WTC11 (cell line): ENCODE data around the gene GJA3. TPM values are rescaled to one million over a fixed set of nuclear protein-coding genes. Genes with fewer than 3 reads are reported as not detected.

Experiments used
- ATAC-seq: fragments of 200-7000 bp; cut with Tn5 transposase; 2 replicates; pipeline ENCODE4 v1.10.0; 2021; ENCODE audit warnings: mild to moderate bottlenecking, moderate library complexity
- CTCF ChIA-PET: fragments of 300-600 bp; sonication (Branson Sonifier 250); formaldehyde crosslinking; loops from one replicate; lab custom pipeline; 2021; ENCODE audit warnings: antibody characterized with exemption; lab: Charles Lee
- POLR2A ChIA-PET: fragments of 350-600 bp; sonication (Branson Sonifier 250); formaldehyde crosslinking; loops from one replicate; lab custom pipeline; 2021; ENCODE audit warnings: antibody characterized with exemption; lab: Charles Lee
- DNase-seq: peaks from one replicate; pipeline ENCODE4 v3.0.0; 2021; ENCODE audit warnings: low spot score
- H3K27ac Mint-ChIP-seq: 2 replicates; pipeline ENCODE4 v1.8.0; 2021; ENCODE audit warnings: mixed read lengths
- H3K27me3 Mint-ChIP-seq: 2 replicates; pipeline ENCODE4 v1.8.0; 2021; ENCODE audit warnings: low read depth, mild to moderate bottlenecking, moderate library complexity, mixed read lengths
- H3K36me3 Mint-ChIP-seq: 2 replicates; pipeline ENCODE4 v1.8.0; 2021; ENCODE audit warnings: mixed read lengths
- H3K4me1 Mint-ChIP-seq: 2 replicates; pipeline ENCODE4 v1.8.0; 2022; ENCODE audit warnings: mixed read lengths
- H3K4me3 Mint-ChIP-seq: 2 replicates; pipeline ENCODE4 v1.8.0; 2021; ENCODE audit warnings: mild to moderate bottlenecking, moderate library complexity, mixed read lengths
- H3K9me3 Mint-ChIP-seq: 2 replicates; pipeline ENCODE4 v1.8.0; 2021; ENCODE audit warnings: mixed read lengths
- AR ChIP-seq: fragments of 250-450 bp; sonication (Bioruptor Pico); IDR thresholded peaks from 2 replicates; pipeline ENCODE4 v1.9.0; 2021; ENCODE audit warnings: mild to moderate bottlenecking
- CREB1 ChIP-seq: sonication (generic); formaldehyde crosslinking; IDR thresholded peaks from 2 replicates; pipeline ENCODE4 v1.8.0; 2023; ENCODE audit warnings: mild to moderate bottlenecking, missing genetic modification reagents
- E2F1 ChIP-seq: sonication (generic); formaldehyde crosslinking; IDR thresholded peaks from 2 replicates; pipeline ENCODE4 v1.8.0; 2022; ENCODE audit warnings: mild to moderate bottlenecking, missing genetic modification reagents
- ESRRA ChIP-seq: sonication (generic); formaldehyde crosslinking; IDR thresholded peaks from 2 replicates; pipeline ENCODE4 v1.8.1; 2022; ENCODE audit warnings: mild to moderate bottlenecking, missing genetic modification reagents, borderline replicate concordance
- GABPB1 ChIP-seq: sonication (generic); formaldehyde crosslinking; IDR thresholded peaks from 2 replicates; pipeline ENCODE4 v1.8.1; 2023; ENCODE audit warnings: mild to moderate bottlenecking, missing genetic modification reagents
- HMGXB4 ChIP-seq: sonication (generic); formaldehyde crosslinking; IDR thresholded peaks from 2 replicates; pipeline ENCODE4 v1.8.1; 2023; ENCODE audit warnings: mild to moderate bottlenecking, moderate library complexity, missing genetic modification reagents
- IRF2 ChIP-seq: sonication (generic); formaldehyde crosslinking; IDR thresholded peaks from 2 replicates; pipeline ENCODE4 v1.8.0; 2022; ENCODE audit warnings: low read depth, missing genetic modification reagents, borderline replicate concordance
- JUN ChIP-seq: sonication (generic); formaldehyde crosslinking; IDR thresholded peaks from 2 replicates; pipeline ENCODE4 v1.8.0; 2023; ENCODE audit warnings: mild to moderate bottlenecking, missing genetic modification reagents
- MLX ChIP-seq: sonication (generic); formaldehyde crosslinking; IDR thresholded peaks from 2 replicates; pipeline ENCODE4 v1.8.1; 2023; ENCODE audit warnings: mild to moderate bottlenecking, missing genetic modification reagents, moderate library complexity
- NFYB ChIP-seq: sonication (generic); formaldehyde crosslinking; conservative IDR thresholded peaks from 2 replicates; pipeline ENCODE4 v1.8.0; 2022; ENCODE audit warnings: low read depth, missing genetic modification reagents
- RORB ChIP-seq: fragments of 250-450 bp; sonication (Bioruptor Pico); IDR thresholded peaks from 2 replicates; pipeline ENCODE4 v1.9.0; 2021; ENCODE audit warnings: mild to moderate bottlenecking
- STAT6 ChIP-seq: sonication (generic); formaldehyde crosslinking; conservative IDR thresholded peaks from 2 replicates; pipeline ENCODE4 v1.8.1; 2023; ENCODE audit warnings: mild to moderate bottlenecking, low read depth, missing genetic modification reagents, moderate library complexity
- TP53 ChIP-seq: sonication (generic); formaldehyde crosslinking; IDR thresholded peaks from 2 replicates; pipeline ENCODE4 v1.8.1; 2023; ENCODE audit warnings: mild to moderate bottlenecking, missing genetic modification reagents
- ZBTB21 ChIP-seq: sonication (generic); formaldehyde crosslinking; IDR thresholded peaks from 2 replicates; pipeline ENCODE4 v1.8.1; 2023; ENCODE audit warnings: mild to moderate bottlenecking, missing genetic modification reagents, borderline replicate concordance
- ZNF138 ChIP-seq: sonication (generic); formaldehyde crosslinking; conservative IDR thresholded peaks from 2 replicates; pipeline ENCODE4 v1.8.1; 2022; ENCODE audit warnings: mild to moderate bottlenecking, moderate library complexity, missing genetic modification reagents
- ZNF263 ChIP-seq: sonication (generic); formaldehyde crosslinking; IDR thresholded peaks from 2 replicates; pipeline ENCODE4 v1.8.1; 2022; ENCODE audit warnings: low read depth, mild to moderate bottlenecking, moderate library complexity, missing genetic modification reagents
- ZNF671 ChIP-seq: fragments of 250-450 bp; sonication (Bioruptor Pico); IDR thresholded peaks from 2 replicates; pipeline ENCODE4 v1.8.0; 2021; ENCODE audit warnings: mild to moderate bottlenecking
- total RNA-seq: library from RNA; stranded (reverse); gene quantifications from 3 replicates; pipeline ENCODE4 v1.2.3, GENCODE V29; 2021

The GJA3 gene
- total RNA-seq, 1 experiment from 2014 or later: 0.48 TPM

- Mint-ChIP-seq H3K27me3 (peaks cover 18% of the 10 kb centered on the region), H3K4me1 (peaks cover 17% of the 10 kb centered on the region), H3K9me3 (no peaks in the 10 kb centered on the region), H3K36me3 (no peaks in the 10 kb centered on the region), H3K4me3 (no peak overlapping the region), H3K27ac (no peak overlapping the region)
- DNase-seq: no peak
- POLR2A ChIA-PET: no interaction called here
- ATAC-seq: no peak
- TF ChIP-seq MLX (CRISPR knock-in tag): no peak
- no peak for TF ChIP-seq E2F1 (CRISPR knock-in tag)
- CTCF ChIA-PET: no interaction called here
These were observed 14.5 kb downstream of the GJA3 start for GRCh38 chr13:20146381-20146780.

- ATAC-seq: no peak
- CTCF ChIA-PET: no interaction called here
- Mint-ChIP-seq H3K36me3 (no peaks in the 10 kb centered on the region), H3K9me3 (no peaks in the 10 kb centered on the region), H3K4me1 (peaks cover 19% of the 10 kb centered on the region)
- TF ChIP-seq ZNF263: no peak
- no peak for TF ChIP-seq ZNF671 (CRISPR knock-in tag)
- no peak for TF ChIP-seq ESRRA (CRISPR knock-in tag)
- no peak for TF ChIP-seq HMGXB4 (CRISPR knock-in tag)
- TF ChIP-seq TP53 (CRISPR knock-in tag): no peak
- TF ChIP-seq, all 79 proteins: peak for 0
- POLR2A ChIA-PET: no interaction called here
- Mint-ChIP-seq H3K4me3 (no peak overlapping the region), H3K27ac (no peak overlapping the region), H3K27me3 (peaks cover 19% of the 10 kb centered on the region)
- DNase-seq: no peak
These were observed 15.3 kb downstream of the GJA3 start for GRCh38 chr13:20145521-20145920.

- ChIA-PET CTCF (interaction anchor here (1.2 to 4.2 kb wide), 2 partner anchors 16 to 53 kb away, joined by 5 to 23 read pairs; no protein-coding TSS in a partner anchor), POLR2A (no interaction called here)
- H3K9me3 Mint-ChIP-seq: no peaks in the 10 kb centered on the region
- peaks cover 17% of the 10 kb centered on the region for H3K27me3 Mint-ChIP-seq
- peaks cover 19% of the 10 kb centered on the region for H3K4me1 Mint-ChIP-seq
- DNase-seq: no peak
- H3K27ac Mint-ChIP-seq: no peak overlapping the region
- TF ChIP-seq IRF2 (no peak), AR (CRISPR knock-in tag) (no peak), GABPB1 (no peak), JUN (no peak), NFYB (no peak), ZBTB21 (no peak), CREB1 (no peak), MLX (CRISPR knock-in tag) (no peak), ZNF138 (no peak), ZNF671 (CRISPR knock-in tag) (no peak), RORB (no peak), STAT6 (CRISPR knock-in tag) (no peak)
- no peak for ATAC-seq
- H3K4me3 Mint-ChIP-seq: no peak overlapping the region
- H3K36me3 Mint-ChIP-seq: no peaks in the 10 kb centered on the region
These were observed 16.6 kb downstream of the GJA3 start for GRCh38 chr13:20144141-20144850.
